ENCODE data around the gene DIO3.

GRCh38 chr14:101534198-101534597, 27.1 kb upstream of the DIO3 start:
- TF ChIP-seq CTCF (IDR thresholded peaks at IDR 0.05) (no peak), POLR2A (IDR thresholded peaks at IDR 0.05) (no peak)
